Activated CD4-positive, alpha-beta T cell treated with anti-CD3 and anti-CD28 coated beads for 48 hours (primary cell): ENCODE data around the gene PHACTR2.
"Not testable (repeated sequence)": the region's sequence is repeated elsewhere in the genome, so short reads cannot be mapped to it uniquely, and the experiment has no call there.

Source experiments
- DNase-seq: peaks from one replicate; pipeline ENCODE4 v3.0.0-alpha.2; 2020

The PHACTR2 gene

GRCh38 chr6:143699430-143699825, 21.7 kb downstream of the PHACTR2 start:
- no peak for DNase-seq

DNA sequence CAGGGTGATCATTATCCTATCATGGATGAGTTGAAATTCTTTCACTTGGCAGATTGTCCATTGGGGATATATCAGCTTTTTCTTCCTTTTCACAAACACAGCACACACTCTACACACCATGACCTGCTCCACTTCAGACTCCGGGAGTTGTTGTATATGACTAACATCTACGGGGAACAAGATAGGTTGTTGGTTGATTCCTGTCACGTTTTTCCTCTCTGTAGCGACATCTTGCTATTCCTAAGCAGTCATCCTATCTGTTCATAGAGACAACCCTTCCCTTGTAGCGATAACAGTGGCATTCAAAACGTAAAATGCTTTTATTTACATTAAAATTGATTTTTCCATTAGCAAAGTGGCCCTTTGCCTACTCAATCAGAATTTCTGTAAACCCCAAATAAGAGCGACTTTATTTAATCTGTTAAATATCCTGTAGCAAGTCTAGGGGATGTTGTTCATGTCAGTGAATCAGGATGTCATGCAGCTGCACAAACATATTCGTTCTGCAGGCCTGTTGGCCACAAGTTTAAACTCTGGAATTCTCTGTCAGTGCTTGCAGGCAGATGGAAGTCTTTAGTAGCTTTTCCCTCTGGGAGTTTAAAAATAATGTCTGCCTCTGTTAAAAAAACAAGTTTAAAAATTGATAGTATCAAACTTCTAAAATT, 23.1 kb downstream of the PHACTR2 start:
- no peak for DNase-seq

DNA sequence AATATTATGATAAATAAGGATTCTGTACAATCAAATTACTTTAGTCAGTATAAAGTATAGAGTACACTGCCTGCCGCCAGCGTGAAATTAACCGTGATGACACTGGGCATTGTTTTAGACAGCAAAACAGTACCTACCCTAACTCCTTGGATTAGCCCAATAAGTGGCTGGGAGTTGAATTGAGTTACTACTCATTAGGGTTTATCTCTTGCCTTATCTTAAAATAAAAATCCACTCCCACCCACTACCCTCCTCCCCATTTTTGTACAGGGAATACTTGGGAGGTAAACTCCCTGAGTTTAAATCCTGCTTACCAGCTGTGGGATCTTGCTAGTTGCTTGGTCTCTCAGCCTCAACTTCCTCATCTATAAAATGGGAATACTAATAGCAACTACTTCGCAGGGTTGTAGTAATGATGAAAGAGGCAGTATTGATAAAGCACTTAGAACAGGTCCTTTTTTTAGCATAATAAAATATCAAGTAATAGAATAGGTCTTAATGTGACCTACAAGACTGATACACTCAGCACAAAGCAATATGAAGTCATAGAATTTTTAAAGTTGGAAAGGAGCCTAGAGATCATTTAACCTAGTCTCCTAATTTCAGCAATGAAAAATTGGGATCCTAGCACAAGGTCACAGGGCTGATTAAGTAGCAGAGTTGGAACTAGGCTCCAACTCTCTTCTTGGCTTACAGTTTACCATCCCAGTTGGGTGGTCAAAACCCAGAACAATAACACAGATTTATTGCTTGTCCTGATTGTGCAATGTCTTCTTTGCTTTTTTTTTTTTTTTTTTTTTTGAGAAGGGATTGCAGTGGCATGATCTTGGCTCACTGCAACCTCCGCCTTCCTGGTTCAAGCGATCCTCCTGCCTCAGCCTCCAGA, 23.8 kb downstream of the PHACTR2 start:
- DNase-seq, result no peak

GRCh38 chr6:143705569-143705968, 27.8 kb downstream of the PHACTR2 start:
- DNase-seq, result no peak

DNA sequence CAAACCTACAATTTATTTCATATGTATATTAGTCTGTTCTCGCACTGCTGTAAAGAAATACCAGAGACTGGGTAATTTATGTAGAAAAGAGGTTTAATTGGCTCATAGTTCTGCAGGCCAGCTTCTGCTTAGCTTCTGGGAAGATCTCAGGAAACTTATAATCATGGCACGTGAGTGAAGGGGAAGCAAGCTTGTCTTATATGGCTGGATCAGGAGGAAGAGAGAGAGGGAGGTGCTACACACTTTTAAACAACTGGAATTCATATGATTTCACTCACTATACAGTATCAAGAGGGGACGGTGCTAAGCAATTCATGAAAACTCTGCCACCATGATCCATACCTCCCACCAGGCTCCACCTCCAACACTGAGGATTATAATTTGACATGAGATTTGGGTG, 29.9 kb downstream of the PHACTR2 start:
- DNase-seq, result no peak

- DNase-seq, result no peak
These were observed 31.1 kb downstream of the PHACTR2 start for GRCh38 chr6:143708889-143709288.

DNA sequence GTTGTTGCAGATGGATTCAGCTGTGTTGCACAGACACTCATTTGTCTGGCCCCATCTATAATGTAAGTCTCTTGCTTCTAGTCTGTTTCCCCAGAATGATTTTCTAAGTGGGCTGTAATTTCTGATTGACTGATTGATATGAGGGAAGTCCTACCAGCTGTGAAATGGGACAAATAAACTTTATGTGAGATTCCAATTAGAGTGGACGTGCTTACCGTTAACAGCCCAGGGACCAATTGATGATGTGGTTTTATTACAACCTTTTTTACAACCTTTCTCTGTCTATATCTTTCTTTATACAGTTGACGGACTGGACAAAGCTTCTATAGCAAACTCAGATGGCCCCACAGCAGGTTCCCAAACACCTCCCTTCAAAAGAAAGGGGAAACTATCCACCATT, 33.9 kb downstream of the PHACTR2 start:
- DNase-seq, result no peak

DNA sequence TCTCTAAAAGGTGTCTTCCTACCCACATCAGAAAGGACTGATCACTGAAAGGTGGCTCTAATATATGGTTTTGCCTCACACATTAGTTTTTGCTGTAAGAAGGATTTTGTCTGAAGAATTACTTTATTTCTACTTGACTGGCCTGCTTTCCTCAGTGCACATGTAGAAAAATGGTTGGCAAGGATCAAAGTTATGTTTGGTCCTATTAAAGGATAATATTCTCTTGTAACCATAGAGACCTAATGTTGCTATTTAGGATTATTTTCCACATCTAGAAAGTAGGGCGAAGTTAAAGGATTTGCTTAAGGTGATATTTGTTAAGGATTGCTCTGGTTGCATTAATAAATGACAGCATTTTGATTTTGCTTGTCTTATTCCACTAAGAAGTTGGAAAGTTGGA, 40.7 kb downstream of the PHACTR2 start:
- no peak for DNase-seq

GRCh38 chr6:143721642-143722041, 43.9 kb downstream of the PHACTR2 start:
- no peak for DNase-seq

DNA sequence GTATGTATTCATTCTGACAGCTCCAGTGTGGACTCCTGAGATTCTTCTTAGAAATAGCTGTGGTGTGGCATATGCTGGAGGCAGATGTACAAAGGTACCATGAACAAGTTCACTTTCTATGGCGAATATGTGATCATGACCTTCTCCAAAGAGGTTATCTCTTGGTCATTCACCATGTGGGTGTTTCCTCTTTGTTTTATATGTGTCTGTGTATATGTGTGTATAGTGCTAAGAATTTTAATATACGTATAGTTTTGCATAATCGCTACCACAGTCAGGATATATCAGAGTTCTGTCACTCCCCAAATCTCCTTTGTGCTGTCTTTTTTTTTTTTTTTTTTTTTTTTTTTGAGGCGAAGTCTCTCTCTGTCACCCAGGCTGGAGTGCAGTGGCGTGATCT, 47.1 kb downstream of the PHACTR2 start:
- DNase-seq, result no peak

DNA sequence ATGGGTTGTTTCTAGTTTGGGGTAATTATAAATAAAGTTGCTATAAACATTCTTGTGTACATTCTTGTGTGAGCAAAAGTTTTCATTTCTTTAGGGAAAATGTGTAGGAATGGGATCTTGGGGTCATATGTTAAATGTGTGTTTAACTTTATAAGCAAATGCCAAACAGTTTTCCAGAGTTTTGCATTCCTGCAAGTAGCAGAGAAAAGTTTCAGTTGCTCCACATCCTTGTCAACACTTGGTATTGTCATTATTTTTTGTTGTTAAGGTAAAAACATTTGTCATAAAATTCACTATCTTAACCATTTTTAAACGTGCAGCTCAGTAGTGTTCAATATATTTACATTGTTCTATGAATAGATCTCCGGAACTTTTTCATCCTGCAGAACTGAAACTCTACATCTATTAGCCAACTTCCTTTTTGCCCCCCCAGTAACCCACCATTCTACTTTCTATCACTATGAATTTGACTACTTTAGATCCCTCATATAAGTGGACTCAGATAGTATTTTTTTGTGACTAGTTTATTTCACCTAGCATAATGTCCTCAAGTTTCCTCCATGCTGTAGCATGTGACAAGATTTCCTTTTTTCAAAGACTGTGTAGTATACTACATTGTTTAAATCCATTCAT, 48.4 kb downstream of the PHACTR2 start:
- no peak for DNase-seq

DNA sequence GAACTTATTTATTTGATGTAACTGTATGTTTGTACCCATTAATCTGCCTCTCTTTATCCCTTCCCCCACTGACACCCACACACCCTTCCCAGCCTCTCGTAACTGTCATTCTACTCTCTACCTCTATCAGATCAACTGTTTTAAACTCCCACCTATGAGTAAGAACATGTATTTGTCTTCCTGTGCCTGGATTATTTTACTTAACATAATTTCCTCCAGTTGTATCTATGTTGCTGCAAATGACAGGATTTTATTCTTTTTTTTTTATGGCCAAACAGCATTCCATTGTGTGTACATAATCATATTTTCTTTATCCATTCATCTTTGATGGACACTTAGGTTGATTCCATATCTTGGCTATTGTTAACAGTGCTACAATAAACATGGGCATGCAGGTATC, 49.3 kb downstream of the PHACTR2 start:
- DNase-seq, result no peak

- no peak for DNase-seq
These were observed 54.0 kb downstream of the PHACTR2 start for GRCh38 chr6:143731789-143732188.

DNA sequence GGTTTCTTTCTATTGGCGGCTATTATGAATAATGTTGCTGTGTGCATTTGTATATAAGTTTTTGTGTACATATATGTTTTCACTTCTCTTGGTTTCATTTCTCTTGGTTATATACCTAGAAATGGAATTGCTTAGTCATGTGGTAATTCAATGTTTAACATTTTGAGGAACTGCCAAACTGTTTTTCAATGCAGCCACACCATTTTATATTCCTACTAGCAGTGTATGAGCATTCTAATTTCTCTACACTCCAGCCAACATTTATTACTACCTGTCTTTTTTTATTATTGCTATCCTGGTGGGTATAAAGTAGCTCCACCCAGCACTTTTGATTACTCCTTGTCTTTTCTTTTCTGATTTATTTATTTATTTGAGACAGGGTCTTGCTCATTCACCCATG, 54.8 kb downstream of the PHACTR2 start:
- no peak for DNase-seq

- no peak for DNase-seq
These were observed 55.7 kb downstream of the PHACTR2 start for GRCh38 chr6:143733510-143733909.

GRCh38 chr6:143734641-143735063, 56.9 kb downstream of the PHACTR2 start:
- DNase-seq, result no peak

DNA sequence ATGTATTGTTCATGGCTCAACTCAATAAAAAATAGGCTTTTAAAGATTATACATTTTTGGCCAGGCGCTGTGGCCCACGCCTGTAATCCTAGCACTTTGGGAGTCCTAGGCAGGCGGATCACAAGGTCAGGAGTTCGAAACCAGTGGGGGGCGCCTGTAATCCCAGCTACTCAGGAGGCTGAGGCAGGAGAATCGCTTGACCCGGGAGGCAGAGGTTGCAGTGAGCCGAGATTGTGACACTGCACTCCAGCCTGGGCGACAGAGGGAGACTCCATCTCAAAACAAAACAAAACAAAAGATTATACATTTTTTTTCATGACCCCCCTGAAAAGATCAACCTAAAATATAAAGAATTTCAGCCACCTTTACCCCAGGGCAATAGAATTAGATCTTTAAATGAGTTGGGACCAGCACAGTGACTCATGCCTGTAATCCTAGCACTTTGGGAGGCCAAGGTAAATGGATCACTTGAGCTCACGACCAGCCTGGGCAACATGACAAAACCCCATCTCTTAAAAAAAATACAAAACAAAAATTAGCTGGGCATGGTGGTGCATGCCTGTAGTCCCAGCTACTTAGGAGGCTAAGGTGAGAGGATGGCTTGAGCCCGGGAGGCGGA, 60.4 kb downstream of the PHACTR2 start:
- not testable (repeated sequence) for DNase-seq

DNA sequence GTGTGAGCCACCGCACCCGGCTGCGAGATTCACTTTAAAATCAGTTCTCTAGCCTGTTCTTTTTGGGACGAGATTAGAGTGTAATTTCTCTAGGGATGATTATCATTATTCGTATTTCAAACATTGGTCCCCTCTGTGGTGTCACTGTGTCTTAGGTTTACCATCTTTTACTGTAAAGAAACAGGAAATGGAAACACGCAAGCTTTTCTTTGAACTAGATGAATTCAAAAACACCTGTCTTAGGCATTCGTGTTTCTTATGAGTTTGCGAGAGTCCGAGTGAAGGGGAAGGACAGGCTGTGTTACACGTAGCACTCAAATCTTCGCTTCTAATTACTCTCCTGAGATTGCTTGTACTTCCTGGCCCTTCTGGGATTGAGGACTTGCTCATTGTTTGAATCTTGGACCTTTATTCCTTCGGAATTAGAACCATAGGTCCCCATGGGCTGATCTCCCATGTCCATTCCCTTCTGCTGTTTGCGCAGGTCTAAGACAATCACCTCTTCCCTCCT, 61.6 kb downstream of the PHACTR2 start:
- DNase-seq, result no peak

DNA sequence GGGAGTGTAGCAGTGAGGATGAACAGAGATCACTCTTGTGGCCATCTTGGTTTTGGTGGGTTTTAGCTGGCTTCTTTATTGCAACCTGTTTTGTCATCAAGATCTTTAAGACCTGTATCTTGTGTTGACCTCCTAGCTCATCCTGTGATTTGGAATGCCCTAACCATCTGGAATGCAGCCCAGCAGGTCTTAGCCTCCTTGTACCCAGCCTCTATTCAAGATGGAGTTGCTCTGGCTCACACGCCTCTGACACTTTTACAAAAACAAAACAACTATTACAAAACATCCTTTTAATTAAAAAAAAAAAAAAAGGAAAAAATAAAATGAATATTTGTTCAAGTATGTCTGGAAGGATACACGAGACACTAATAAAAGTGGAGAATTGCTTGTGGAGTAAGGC, 62.4 kb downstream of the PHACTR2 start:
- no peak for DNase-seq

GRCh38 chr6:143741480-143741879, 63.7 kb downstream of the PHACTR2 start:
- DNase-seq, result no peak

- no peak for DNase-seq
These were observed 64.5 kb downstream of the PHACTR2 start for GRCh38 chr6:143742070-143742954.

DNA sequence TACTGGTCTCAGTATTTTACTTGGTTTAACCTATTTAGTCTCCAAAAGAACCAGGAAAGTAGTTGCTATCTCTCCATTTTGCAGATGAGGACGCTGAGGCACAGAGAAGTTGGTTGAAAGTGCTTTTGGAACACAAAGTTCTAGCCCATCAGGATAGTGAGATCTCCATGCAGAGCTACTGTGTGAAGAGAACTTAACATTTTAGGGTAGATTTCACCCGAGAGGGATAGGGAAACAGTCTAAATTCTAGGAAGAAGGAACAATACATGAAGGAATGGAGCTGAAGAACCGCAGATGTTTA, 65.1 kb downstream of the PHACTR2 start:
- DNase-seq, result no peak
